ENCODE results near the gene TFAP2E.

DNA sequence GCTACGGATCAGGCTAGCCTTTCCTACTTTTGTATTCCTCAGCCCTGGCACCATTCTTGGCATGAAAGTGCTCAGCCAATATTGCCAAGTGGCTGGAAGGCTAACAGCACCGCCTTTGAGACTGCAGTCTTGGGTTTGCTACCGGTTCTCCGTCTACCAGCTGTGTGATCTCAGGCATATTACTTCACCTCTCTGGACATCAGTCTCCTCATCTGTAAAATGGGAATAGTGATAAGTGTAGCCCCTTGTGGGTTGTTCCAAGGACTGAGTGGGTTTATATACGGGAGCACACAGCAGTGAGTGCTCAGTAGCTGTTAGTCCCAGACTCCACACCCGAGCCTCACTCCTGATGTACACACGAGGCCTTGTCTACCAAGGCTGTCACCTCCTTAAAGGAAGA, 13.7 kb downstream of the TFAP2E start:
- no peak for TF ChIP-seq POLR2A (IDR thresholded peaks at IDR 0.05; ENCODE audit: extremely low read depth, insufficient read length)
- TF ChIP-seq CTCF (IDR thresholded peaks at IDR 0.05; ENCODE audit: low read depth, low read length): no peak
- no peak for TF ChIP-seq MYC (IDR thresholded peaks at IDR 0.05; ENCODE audit: low read depth, low read length)

All from NB4 (cell line).